ENCODE measurements around the gene SPATA20. TPM values are rescaled to one million over a fixed set of nuclear protein-coding genes. Genes with fewer than 3 reads are reported as not detected.
A peak's percentile ranks its signal among the peaks of the same experiment; 100 is the strongest.

SPATA20 gene
- total and polyA plus RNA-seq, 2 of the 8 experiments (the other 6 are each of a cell fraction or from before 2014, with no cell fraction given) = 16.2 to 17.5 TPM

GRCh38 chr17:50507871-50508572 is 39.0 kb upstream of the SPATA20 start, which contains the start of gene MYCBPAP (continued):
- TF ChIP-seq CHD7 (IDR thresholded peaks at IDR 0.05; ENCODE audit: insufficient replicate concordance, low read length) (no peak), JUN (IDR thresholded peaks at IDR 0.05; ENCODE audit: low read depth, low read length) (no peak), RFX5 (IDR thresholded peaks at IDR 0.05; ENCODE audit: borderline replicate concordance, low read depth, low read length) (no peak), RNF2 (IDR thresholded peaks at IDR 0.05; ENCODE audit: borderline replicate concordance, low read depth, low read length, missing control alignments, poor library complexity, severe bottlenecking) (no peak), NANOG (IDR thresholded peaks at IDR 0.05; ENCODE audit: insufficient read depth, low read depth, low read length, poor library complexity, severe bottlenecking) (peak; percentile 8), TAF1 (IDR thresholded peaks at IDR 0.05; ENCODE audit: low read depth, low read length) (peak; percentile 62), NRF1 (IDR thresholded peaks at IDR 0.05; ENCODE audit: low read depth, low read length) (peak; percentile 57), YY1 (IDR thresholded peaks at IDR 0.05; ENCODE audit: low read depth, low read length) (no peak), SIX5 (IDR thresholded peaks at IDR 0.05; ENCODE audit: low read depth, low read length) (no peak), ZNF274 (IDR thresholded peaks at IDR 0.05; ENCODE audit: borderline replicate concordance, extremely low read depth, low read length) (no peak)
